HepG2 (cell line): Measurements from ENCODE around the gene U2AF1L4. TPM values are rescaled to one million over a fixed set of nuclear protein-coding genes. Genes with fewer than 3 reads are reported as not detected.

Source experiments
- ARNT2 ChIP-seq: sonication (generic); formaldehyde crosslinking; IDR thresholded peaks from 2 replicates; pipeline ENCODE4 v1.8.0; 2022; ENCODE audit warnings: mild to moderate bottlenecking, low read depth, missing genetic modification reagents, moderate library complexity
- CEBPZ ChIP-seq: IDR thresholded peaks from 2 replicates; pipeline ENCODE4 v1.6.1; 2012; ENCODE audit warnings: low read length, improper control_type of control experiment
- FOXP4 ChIP-seq: sonication (generic); formaldehyde crosslinking; IDR thresholded peaks from 2 replicates; pipeline ENCODE4 v1.4.0; 2020; ENCODE audit warnings: missing genetic modification reagents
- HIVEP1 ChIP-seq: sonication (generic); formaldehyde crosslinking; IDR thresholded peaks from 2 replicates; pipeline ENCODE4 v1.4.0; 2020; ENCODE audit warnings: mild to moderate bottlenecking, missing genetic modification reagents
- KDM3A ChIP-seq: IDR thresholded peaks from 2 replicates; pipeline ENCODE4 v1.6.1; 2018; ENCODE audit warnings: low read depth, missing compliant biosample characterization
- MNT ChIP-seq: fragments of 450-650 bp; IDR thresholded peaks from 2 replicates; pipeline ENCODE4 v1.6.1; 2016
- NAIF1 ChIP-seq: sonication (generic); formaldehyde crosslinking; IDR thresholded peaks from 2 replicates; pipeline ENCODE4 v1.5.0; 2020; ENCODE audit warnings: mild to moderate bottlenecking, missing genetic modification reagents, borderline replicate concordance
- NCOA1 ChIP-seq: sonication (generic); formaldehyde crosslinking; IDR thresholded peaks from 2 replicates; pipeline ENCODE4 v1.9.0; 2021; ENCODE audit warnings: missing genetic modification reagents
- NR0B2 ChIP-seq: sonication (generic); formaldehyde crosslinking; IDR thresholded peaks from 2 replicates; pipeline ENCODE4 v1.4.0; 2020; ENCODE audit warnings: mild to moderate bottlenecking, missing genetic modification reagents
- RAD51 ChIP-seq: fragments of 450-650 bp; IDR thresholded peaks from 2 replicates; pipeline ENCODE4 v1.6.1; 2016; ENCODE audit warnings: borderline replicate concordance
- SMAD1 ChIP-seq: sonication (generic); formaldehyde crosslinking; IDR thresholded peaks from 2 replicates; pipeline ENCODE4 v1.4.0; 2020; ENCODE audit warnings: missing genetic modification reagents, low read depth, mild to moderate bottlenecking, borderline replicate concordance
- SMC3 ChIP-seq: IDR thresholded peaks from 2 replicates; pipeline ENCODE4 v1.6.1; 2011; ENCODE audit warnings: low read length, improper control_type of control experiment
- ZC3H13 ChIP-seq: sonication (generic); formaldehyde crosslinking; IDR thresholded peaks from 2 replicates; pipeline ENCODE4 v1.8.1; 2023; ENCODE audit warnings: mild to moderate bottlenecking, missing genetic modification reagents, moderate library complexity
- ZMYM3 ChIP-seq: sonication (generic); formaldehyde crosslinking; IDR thresholded peaks from 2 replicates; pipeline ENCODE4 v1.5.1; 2020; ENCODE audit warnings: mild to moderate bottlenecking, missing genetic modification reagents
- ZNF503 ChIP-seq: sonication (generic); formaldehyde crosslinking; IDR thresholded peaks from 2 replicates; pipeline ENCODE4 v1.4.0; 2020; ENCODE audit warnings: missing genetic modification reagents
- ZNF720 ChIP-seq: sonication (generic); formaldehyde crosslinking; IDR thresholded peaks from 2 replicates; pipeline ENCODE4 v1.4.0; 2020; ENCODE audit warnings: missing genetic modification reagents
- ZNF878 ChIP-seq: sonication (generic); formaldehyde crosslinking; IDR thresholded peaks from 2 replicates; pipeline ENCODE4 v1.8.1; 2023; ENCODE audit warnings: mild to moderate bottlenecking, missing genetic modification reagents, moderate library complexity
- ZSCAN12 ChIP-seq: sonication (generic); formaldehyde crosslinking; IDR thresholded peaks from 2 replicates; pipeline ENCODE4 v1.9.0; 2021; ENCODE audit warnings: mild to moderate bottlenecking, missing genetic modification reagents
- polyA plus RNA-seq, 8 experiments: library from polyadenylated mRNA; depleted of rRNA in 3 of 8; stranded (reverse) in 7 of 8; unstranded in 1 of 8; fragments of >200 nt; fragmentation: Illumina TruSeq in 4 of 8; extraction: Trizol in 4 of 8; gene quantifications; 2 replicates each; pipeline versions ENCODE4 v1.2.1 to v1.2.3, GENCODE V29; 2011 to 2016; ENCODE audit warnings: low read depth in 4 of 8, missing spikeins in 1 of 8, mixed read lengths in 1 of 8; ENCODE audit not compliant: insufficient read depth in 1 of 8
- total RNA-seq, 5 experiments: library from RNA; depleted of rRNA; stranded (reverse); fragments of >200 nt; fragmentation: Illumina TruSeq; extraction: Trizol; gene quantifications; 2 replicates each; pipeline ENCODE4 v1.2.3, GENCODE V29; 2016; ENCODE audit warnings: low read depth in 1 of 5
- TF ChIP-seq, protein P1 (sequence below): sonication (generic); formaldehyde crosslinking; IDR thresholded peaks from 2 replicates; pipeline ENCODE4 v1.4.0; 2020; ENCODE audit warnings: mild to moderate bottlenecking, missing genetic modification reagents

U2AF1L4 gene
- total and polyA plus RNA-seq, 2 of the 13 experiments (the other 11 are each of a cell fraction or from before 2014, with no cell fraction given), result 7.9 to 15.4 TPM

- TF ChIP-seq CEBPZ (no peak), MNT (no peak), NAIF1 (CRISPR knock-in tag) (no peak), FOXP4 (no peak), RAD51 (no peak), SMAD1 (CRISPR knock-in tag) (no peak), ZNF503 (CRISPR knock-in tag) (no peak), NCOA1 (CRISPR knock-in tag) (no peak), ZC3H13 (CRISPR knock-in tag) (no peak), HIVEP1 (CRISPR knock-in tag) (no peak), ARNT2 (CRISPR knock-in tag) (no peak), ZNF720 (CRISPR knock-in tag) (no peak), NR0B2 (CRISPR knock-in tag) (no peak), ZNF878 (CRISPR knock-in tag) (no peak), KDM3A (CRISPR knock-in tag) (no peak), ZSCAN12 (CRISPR knock-in tag) (no peak), SMC3 (no peak), ZMYM3 (CRISPR knock-in tag) (no peak)
- TF ChIP-seq, protein P1, sequence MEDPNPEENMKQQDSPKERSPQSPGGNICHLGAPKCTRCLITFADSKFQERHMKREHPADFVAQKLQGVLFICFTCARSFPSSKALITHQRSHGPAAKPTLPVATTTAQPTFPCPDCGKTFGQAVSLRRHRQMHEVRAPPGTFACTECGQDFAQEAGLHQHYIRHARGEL (CRISPR knock-in tag), result no peak
Measured at GRCh38 chr19:35767288-35768081, 22.3 kb upstream of the U2AF1L4 start (continued).
